Mesodermal cell (in vitro differentiated cells): ENCODE data around the gene TPGS1.

Experiments used
- H3K27ac ChIP-seq: 2 replicates; pipeline ENCODE4 v1.7.0; 2013; ENCODE audit warnings: mild to moderate bottlenecking, low read depth, low read length, moderate library complexity; ENCODE audit not compliant: severe bottlenecking
- H3K36me3 ChIP-seq: 2 replicates; pipeline ENCODE4 v1.7.1; 2013; ENCODE audit warnings: mild to moderate bottlenecking, low read length, moderate library complexity; ENCODE audit not compliant: control insufficient read depth, insufficient read depth
- H3K4me1 ChIP-seq: one replicate; pipeline ENCODE4 v1.7.1; 2013; ENCODE audit warnings: mild to moderate bottlenecking, low read length; ENCODE audit not compliant: insufficient read depth, control insufficient read depth, poor library complexity, severe bottlenecking
- H3K4me3 ChIP-seq: 2 replicates; pipeline ENCODE4 v1.7.0; 2013; ENCODE audit warnings: low read length, control low read depth, mild to moderate bottlenecking; ENCODE audit not compliant: insufficient read depth, poor library complexity, severe bottlenecking; ENCODE audit errors: extremely low read depth
- H3K9me3 ChIP-seq: 2 replicates; pipeline ENCODE4 v1.7.1; 2013; ENCODE audit warnings: mild to moderate bottlenecking, low read length, moderate library complexity; ENCODE audit not compliant: control insufficient read depth
- WGBS, 2 experiments: methylation state at CpG; one replicate each; pipeline ENCODE4 v1.1.5; 2013; ENCODE audit warnings: missing lambda C conversion rate in 2 of 2; ENCODE audit not compliant: insufficient coverage in 2 of 2; 5-methylcytosine and 5-hydroxymethylcytosine counted together

The TPGS1 gene

DNA sequence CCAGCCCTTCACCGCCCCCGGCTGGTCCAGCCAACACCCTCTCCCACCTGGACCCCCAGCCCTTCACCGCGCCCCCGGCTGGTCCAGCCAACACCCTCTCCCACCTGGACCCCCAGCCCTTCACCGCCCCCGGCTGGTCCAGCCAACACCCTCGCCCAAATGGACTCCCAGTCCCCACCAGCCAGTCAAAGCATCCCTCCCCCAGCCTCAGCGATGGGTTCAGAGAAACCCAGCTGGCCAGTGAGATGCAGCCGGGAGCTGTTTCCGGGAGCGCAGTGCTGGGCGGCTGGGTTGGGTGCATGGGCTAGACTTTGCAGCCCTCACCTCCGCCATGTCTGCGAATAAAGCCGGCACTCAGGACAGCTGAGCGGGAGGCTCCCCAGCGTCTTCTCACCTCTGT, 17.7 kb downstream of the TPGS1 start:
- no peaks in the 10 kb centered on the region for H3K9me3 ChIP-seq
- H3K4me1 ChIP-seq: no peaks in the 10 kb centered on the region
- 66 to 67% methylated on average over 11 of the region's 18 CpGs for WGBS, 2 experiments
- no peak overlapping the region for H3K4me3 ChIP-seq
- peaks cover 6% of the 10 kb centered on the region for H3K36me3 ChIP-seq
- no peak overlapping the region for H3K27ac ChIP-seq

DNA sequence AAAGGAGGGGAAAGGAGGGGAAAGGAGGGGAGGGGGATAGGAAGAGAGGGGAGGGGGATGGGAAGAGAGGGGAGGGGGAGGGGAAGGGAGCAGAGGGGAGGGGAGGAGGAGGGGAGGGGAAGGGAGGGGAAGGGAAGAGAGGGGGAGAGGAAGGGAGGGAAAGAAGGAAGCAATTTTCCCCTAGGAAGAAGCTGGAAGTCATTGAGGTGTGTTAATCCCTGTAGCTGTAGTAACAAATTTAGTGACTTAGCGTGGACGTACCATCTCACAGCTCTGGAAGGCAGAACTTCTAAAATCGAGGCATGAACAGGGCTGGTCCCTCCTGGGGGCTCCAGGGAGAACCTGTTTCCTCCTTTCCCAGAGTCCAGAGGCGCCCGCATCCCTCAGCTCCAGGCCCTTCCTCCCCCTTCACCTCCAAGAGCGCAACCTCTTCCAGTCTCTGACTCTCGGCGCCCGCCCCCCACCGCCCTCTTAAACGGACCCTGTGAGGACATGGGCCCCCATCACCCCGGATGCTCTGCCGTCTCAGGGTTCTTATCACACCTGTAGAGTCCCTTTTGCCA, 18.6 kb downstream of the TPGS1 start:
- H3K36me3 ChIP-seq: peaks cover 3% of the 10 kb centered on the region
- WGBS, 2 experiments: 65 to 71% methylated on average over 12 of the region's 13 CpGs
- H3K27ac ChIP-seq: no peak overlapping the region
- H3K4me3 ChIP-seq: no peak overlapping the region
- no peaks in the 10 kb centered on the region for H3K4me1 ChIP-seq
- no peaks in the 10 kb centered on the region for H3K9me3 ChIP-seq

DNA sequence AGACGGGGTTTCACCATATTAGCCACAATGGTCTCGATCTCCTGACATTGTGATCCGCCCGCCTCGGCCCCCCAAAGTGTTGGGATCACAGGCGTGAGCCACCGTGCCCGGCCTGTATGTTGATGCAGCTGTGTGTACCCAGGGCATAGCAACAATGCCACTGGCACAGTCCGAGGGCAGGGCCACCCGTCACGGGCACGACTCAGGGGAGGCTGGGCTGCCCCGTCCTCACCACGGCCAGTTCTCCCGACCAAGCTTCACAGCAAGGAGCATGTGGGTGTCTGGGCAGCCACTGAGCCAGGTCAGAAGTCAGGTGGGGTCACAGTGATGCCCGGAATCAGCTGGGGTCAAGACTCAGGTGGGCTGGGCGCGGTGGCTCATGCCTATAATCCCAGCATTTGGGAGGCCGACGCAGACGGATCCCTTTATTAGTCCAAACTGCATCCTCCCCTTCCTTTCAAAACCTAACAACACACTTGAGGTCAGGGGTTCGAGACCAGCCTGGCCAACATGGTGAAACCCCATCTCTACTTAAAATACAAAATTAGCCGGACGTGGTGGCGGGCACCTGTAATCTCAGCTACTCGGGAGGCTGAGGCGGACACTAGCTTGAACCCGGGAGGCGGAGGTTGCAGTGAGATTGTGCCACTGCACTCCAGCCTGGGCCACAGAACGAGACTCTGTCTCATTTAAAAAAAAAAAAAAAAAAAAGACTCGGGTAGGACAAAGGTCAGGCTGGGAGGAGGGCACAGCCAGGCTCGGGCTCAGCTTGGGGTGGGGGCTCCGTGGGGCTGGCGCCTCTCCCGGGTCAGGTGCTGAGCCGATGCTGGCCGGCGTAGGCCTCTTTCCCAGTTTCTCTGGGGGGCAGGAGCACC, 23.1 kb downstream of the TPGS1 start:
- Histone ChIP-seq H3K27ac (peak overlapping the region; percentile 86), H3K9me3 (no peaks in the 10 kb centered on the region), H3K4me1 (peaks cover 11% of the 10 kb centered on the region), H3K4me3 (peak overlapping the region; percentile 68), H3K36me3 (peaks cover 19% of the 10 kb centered on the region)
- WGBS, 2 experiments: 74 to 78% methylated on average over 29 to 37 of the region's 38 CpGs

DNA sequence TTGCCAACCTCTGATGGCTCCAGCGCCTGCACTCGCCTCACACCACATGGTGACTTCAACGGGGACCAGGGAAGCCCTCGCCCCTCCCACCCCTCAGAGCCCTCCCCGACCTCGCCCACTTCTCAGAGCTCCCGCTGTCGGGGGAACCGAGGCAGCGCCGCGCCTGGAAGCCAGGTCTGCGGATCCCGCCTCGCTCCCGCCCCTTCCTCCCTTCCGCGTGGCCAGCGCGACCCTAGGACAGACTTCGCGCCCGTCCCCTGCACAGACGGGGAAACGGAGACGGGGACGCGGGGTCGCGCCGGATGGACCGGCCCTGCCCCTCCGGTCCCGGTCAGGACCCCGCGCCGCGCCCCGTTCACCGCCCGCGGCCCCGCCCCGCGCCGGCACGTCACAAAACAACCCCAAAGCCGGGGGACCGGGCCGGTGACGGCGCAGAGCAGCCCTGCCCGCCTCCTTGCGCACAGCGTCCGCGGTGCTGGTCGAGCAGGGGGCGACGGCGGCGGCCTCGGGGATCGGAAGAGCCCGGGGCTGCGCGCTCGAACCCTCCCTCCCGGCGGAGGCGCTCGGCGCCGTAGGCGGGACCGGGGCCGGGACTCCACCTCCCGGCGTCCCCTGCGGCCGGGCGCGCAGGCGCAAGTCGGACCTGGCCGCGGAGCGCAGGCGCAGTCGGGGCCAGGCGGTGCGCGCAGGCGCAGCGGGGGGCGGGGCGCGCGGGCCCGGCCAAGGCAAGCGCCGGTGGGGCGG, 23.9 kb downstream of the TPGS1 start:
- WGBS, 2 experiments: 0% methylated on average over 49 to 81 of the region's 103 CpGs
- peaks cover 11% of the 10 kb centered on the region for H3K4me1 ChIP-seq

DNA sequence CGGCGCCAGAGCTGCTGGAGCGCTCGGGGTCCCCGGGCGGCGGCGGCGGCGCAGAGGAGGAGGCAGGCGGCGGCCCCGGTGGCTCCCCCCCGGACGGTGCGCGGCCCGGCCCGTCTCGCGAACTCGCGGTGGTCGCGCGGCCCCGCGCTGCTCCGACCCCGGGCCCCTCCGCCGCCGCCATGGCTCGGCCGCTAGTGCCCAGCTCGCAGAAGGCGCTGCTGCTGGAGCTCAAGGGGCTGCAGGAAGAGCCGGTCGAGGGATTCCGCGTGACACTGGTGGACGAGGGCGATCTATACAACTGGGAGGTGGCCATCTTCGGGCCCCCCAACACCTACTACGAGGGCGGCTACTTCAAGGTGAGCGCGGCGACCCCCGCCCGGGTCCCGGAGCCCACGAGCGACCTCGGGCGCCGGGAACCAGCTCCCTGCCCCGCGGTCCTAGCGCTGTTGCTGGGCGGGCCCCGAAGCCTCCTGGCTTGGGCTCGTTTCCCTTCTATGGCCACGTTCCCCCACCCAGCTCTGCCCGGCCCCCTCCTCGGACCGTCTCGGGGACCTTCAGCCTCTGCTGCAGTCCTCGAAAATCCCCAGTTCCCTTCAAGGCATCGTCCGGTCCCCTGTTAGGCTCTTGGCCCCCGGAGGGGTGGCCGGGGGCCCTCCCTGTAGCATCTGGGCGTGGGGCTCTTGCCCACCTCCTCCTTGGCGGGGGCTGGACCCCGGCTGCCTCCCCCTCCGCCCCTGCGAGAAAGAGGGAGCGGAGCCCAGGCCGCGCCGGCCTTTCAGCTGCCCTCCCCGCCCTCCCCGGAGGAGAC, 24.7 kb downstream of the TPGS1 start, which contains the start of gene CDC34:
CDC34 (plus strand) TSS at position 8 of the 808 bp plus-strand sequence; CDS start at position 180, 172 bp downstream.
- no peaks in the 10 kb centered on the region for H3K9me3 ChIP-seq
- peaks cover 11% of the 10 kb centered on the region for H3K4me1 ChIP-seq
- peaks cover 35% of the 10 kb centered on the region for H3K36me3 ChIP-seq
- WGBS, 2 experiments: 0% methylated on average over 58 to 59 of the region's 84 CpGs
- H3K27ac ChIP-seq: peak within 1 kb of the TSS; percentile 86
- peak within 1 kb of the TSS; percentile 98 for H3K4me3 ChIP-seq

More for the DNA sequence above, 23.9 kb downstream of the TPGS1 start:
- Histone ChIP-seq H3K9me3 (no peaks in the 10 kb centered on the region), H3K36me3 (peaks cover 27% of the 10 kb centered on the region), H3K27ac (peak overlapping the region; percentile 86), H3K4me3 (peak overlapping the region; percentile 68)

DNA sequence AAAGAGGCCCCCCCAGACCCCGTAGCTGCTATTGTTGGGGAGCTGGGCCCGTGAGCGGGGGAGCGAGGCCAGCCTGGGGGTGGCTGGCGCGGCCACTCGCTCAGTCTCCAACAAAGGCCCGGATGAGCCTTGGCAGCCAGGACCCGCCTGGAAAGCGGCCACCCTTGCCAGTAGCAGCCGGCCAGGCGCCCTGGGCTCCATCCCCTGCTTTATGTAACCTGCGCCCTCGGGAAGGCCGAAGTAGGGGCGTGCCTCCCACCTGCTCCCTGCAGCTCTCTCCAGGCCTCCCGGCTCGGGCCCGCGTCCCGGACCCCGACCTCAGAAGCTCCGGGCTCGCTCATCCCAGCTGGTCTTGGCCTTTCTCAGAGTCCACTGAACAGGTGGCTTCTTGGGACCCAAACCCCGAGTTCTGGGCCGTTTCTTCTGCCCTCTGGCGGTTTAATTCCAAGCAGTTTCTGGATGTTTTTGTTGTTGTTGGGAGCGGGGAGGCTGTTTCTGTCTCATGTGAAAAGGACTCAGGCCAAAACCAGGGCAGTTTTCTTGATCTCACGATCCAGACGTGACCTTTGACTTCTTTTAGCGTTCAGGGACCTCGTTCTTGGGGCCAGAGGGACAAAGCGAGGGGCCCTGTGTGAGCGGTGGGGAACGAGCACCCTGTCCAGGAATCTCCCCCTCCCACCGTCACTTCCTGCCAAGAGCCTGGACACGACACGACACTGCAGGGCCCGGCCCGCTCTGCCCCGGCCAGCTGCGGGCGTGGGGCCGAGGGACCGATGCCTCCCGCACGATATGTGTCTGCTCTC, 25.5 kb downstream of the TPGS1 start:
- Histone ChIP-seq H3K9me3 (no peaks in the 10 kb centered on the region), H3K36me3 (peaks cover 39% of the 10 kb centered on the region), H3K4me3 (peak overlapping the region; percentile 98), H3K4me1 (peaks cover 11% of the 10 kb centered on the region), H3K27ac (peak overlapping the region; percentile 73)
- 4% methylated on average over 36 to 44 of the region's 47 CpGs for WGBS, 2 experiments

DNA sequence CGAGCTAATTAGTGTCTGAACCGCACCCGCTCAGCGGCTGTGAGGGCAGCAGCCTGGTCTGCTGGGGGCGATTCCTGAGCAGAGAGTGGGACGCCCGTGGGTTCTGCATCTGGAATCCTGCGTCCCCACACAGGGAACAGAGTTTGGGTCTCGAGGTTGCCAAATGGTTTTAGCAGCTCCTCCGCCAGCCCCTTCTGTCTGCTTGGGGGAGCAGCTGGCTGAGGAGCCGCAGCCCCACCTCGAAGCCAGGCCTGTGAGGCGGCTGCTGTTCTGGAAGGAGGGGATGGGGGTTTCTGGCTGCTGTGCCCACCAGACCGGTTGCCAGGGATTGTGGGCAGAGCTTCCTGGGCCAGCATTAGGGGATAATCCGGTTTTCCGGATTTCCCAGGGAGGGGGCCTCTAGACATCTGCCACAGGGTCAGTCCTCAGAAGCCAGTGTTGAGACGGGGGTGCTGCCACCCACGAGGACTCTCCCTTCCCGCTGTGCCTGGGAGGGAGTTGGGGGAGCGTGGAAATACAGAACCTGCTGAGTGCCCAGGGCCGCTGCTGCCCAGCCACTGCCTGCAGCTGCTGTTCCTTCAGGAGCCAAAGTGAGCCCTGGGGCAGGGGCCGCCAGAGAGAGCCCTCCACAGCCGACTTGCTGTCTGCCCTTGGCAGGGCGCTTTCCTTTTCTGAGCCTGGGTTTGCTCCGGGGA, 26.2 kb downstream of the TPGS1 start:
- Histone ChIP-seq H3K4me3 (peak overlapping the region; percentile 98), H3K27ac (peak overlapping the region; percentile 73), H3K4me1 (peaks cover 11% of the 10 kb centered on the region), H3K36me3 (peaks cover 47% of the 10 kb centered on the region), H3K9me3 (no peaks in the 10 kb centered on the region)
- 70 to 82% methylated on average over 20 to 24 of the region's 25 CpGs for WGBS, 2 experiments

DNA sequence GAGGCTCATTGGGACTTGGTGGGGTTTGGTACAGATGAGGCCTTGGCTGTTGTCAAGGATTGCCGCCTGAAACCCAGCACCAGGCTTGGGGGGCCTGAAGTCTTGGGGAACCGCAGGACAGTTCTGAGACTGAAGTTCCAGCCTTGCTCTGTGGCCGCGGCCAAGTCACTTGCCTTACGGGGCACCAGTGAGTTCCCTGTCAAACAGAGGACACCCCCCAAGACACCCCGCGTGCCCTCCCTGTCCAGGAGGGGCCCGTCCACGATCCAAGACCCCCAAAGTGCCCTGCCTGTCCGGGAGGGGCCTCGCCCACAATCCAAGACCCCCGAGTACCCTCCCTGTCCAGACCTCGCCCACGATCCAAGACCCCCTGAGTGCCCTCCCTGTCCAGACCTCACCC, 26.8 kb downstream of the TPGS1 start:
- peak overlapping the region; percentile 98 for H3K4me3 ChIP-seq
- peaks cover 52% of the 10 kb centered on the region for H3K36me3 ChIP-seq
- 95 to 100% methylated on average over 5 to 8 of the region's 14 CpGs for WGBS, 2 experiments

DNA sequence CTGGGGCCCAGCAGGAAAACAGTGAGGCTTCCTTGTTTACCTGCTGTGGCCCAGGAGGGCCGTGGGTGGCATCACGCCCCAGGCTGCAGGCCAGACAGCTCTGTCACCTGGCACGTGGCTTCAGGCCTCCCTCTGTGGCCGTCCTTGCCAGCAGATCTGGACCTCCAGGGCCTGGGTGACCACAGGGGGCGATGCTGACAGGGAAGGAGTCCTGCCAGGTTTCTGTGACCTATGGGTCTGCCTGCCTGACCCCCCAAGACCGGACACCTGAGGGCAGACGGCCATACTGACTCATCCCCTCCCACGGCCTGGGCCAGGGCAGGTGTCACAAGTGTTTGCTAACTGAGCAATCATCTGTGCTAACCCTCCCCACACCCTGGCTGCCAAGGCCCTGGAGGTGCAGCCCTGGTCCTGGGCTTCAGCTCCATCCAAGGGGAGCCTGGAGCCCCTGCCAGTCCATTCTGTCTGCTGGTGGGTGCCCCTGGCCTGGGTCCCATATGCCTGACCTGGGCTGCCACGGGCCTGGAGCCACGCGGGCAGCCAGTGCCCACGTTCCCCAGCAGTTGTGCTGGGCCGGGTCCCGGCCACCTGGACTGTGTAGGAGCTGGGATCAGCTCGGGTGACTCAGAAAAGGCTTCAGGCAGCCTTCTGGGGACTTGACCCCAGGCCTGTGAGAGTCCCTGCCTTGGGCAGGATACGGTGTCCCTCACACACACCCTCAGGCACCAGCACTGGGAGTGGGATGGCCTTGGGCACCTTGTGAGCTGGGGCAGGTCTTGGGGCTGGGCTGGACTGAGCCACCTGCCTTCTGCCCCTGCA, 27.9 kb downstream of the TPGS1 start:
- Histone ChIP-seq H3K4me1 (peaks cover 11% of the 10 kb centered on the region), H3K9me3 (no peaks in the 10 kb centered on the region), H3K4me3 (no peak overlapping the region), H3K27ac (no peak overlapping the region), H3K36me3 (peaks cover 61% of the 10 kb centered on the region)
- WGBS, 2 experiments: 84 to 85% methylated on average over 12 to 16 of the region's 16 CpGs

More for the DNA sequence above, 26.8 kb downstream of the TPGS1 start:
- Histone ChIP-seq H3K27ac (no peak overlapping the region), H3K9me3 (no peaks in the 10 kb centered on the region), H3K4me1 (peaks cover 11% of the 10 kb centered on the region)
